GM06990 (cell line): Measurements from ENCODE around the gene DPM2.

Source experiments
- DNase-seq: peaks from one replicate; pipeline ENCODE4 v3.0.0-alpha.2; 2011; ENCODE audit not compliant: insufficient read length; ENCODE audit errors: extremely low read depth
- H3K27me3 ChIP-seq: replicated peaks from 2 replicates; pipeline ENCODE4 v1.6.0; 2011; ENCODE audit warnings: low read length; ENCODE audit not compliant: control insufficient read depth, insufficient read depth
- H3K36me3 ChIP-seq: 2 replicates; pipeline ENCODE4 v1.5.1; 2011; ENCODE audit warnings: low read length; ENCODE audit not compliant: control insufficient read depth, insufficient read depth
- H3K4me3 ChIP-seq: replicated peaks from 2 replicates; pipeline ENCODE4 v1.5.1; 2011; ENCODE audit warnings: low read depth, mild to moderate bottlenecking, control low read depth, low read length
- CTCF ChIP-seq: IDR thresholded peaks from 2 replicates; pipeline ENCODE4 v1.5.1; 2011; ENCODE audit warnings: low read length, control low read depth, mild to moderate bottlenecking, inconsistent platforms; ENCODE audit not compliant: insufficient read depth, poor library complexity, severe bottlenecking

DPM2 gene

GRCh38 chr9:127940593-127940992 lies 2.9 kb upstream of the DPM2 start:
- no peak for TF ChIP-seq CTCF
- DNase-seq, result no peak
- no peaks in the 10 kb centered on the region for H3K27me3 ChIP-seq
- H3K36me3 ChIP-seq, result peaks cover 26% of the 10 kb centered on the region
- no peak overlapping the region for H3K4me3 ChIP-seq

GRCh38 chr9:127938298-127938690 lies 640 bp upstream of the DPM2 start:
- Histone ChIP-seq H3K4me3 (peak overlapping the region; percentile 92), H3K27me3 (no peaks in the 10 kb centered on the region), H3K36me3 (peaks cover 12% of the 10 kb centered on the region)
- DNase-seq, result no peak
- no peak for TF ChIP-seq CTCF

- peaks cover 4% of the 10 kb centered on the region for H3K36me3 ChIP-seq
- DNase-seq, result no peak
- no peak for TF ChIP-seq CTCF
- H3K27me3 ChIP-seq, result no peaks in the 10 kb centered on the region
- H3K4me3 ChIP-seq, result peak overlapping the region; percentile 92
These were observed 632 bp downstream of the DPM2 start for GRCh38 chr9:127937056-127937387.

GRCh38 chr9:127936347-127936852 lies 1.3 kb downstream of the DPM2 start:
- Histone ChIP-seq H3K4me3 (peak overlapping the region; percentile 92), H3K36me3 (peaks cover 1% of the 10 kb centered on the region), H3K27me3 (no peaks in the 10 kb centered on the region)
- TF ChIP-seq CTCF, result no peak
- DNase-seq, result no peak

- Histone ChIP-seq H3K36me3 (peaks cover 1% of the 10 kb centered on the region), H3K4me3 (peak overlapping the region; percentile 92), H3K27me3 (no peaks in the 10 kb centered on the region)
- TF ChIP-seq CTCF, result no peak
- DNase-seq, result no peak
These were observed 1.9 kb downstream of the DPM2 start for GRCh38 chr9:127935765-127936221.

- DNase-seq, result no peak
- H3K27me3 ChIP-seq, result no peaks in the 10 kb centered on the region
- no peak overlapping the region for H3K4me3 ChIP-seq
- no peak for TF ChIP-seq CTCF
- peaks cover 1% of the 10 kb centered on the region for H3K36me3 ChIP-seq
These were observed 2.7 kb downstream of the DPM2 start for GRCh38 chr9:127934986-127935385.
